Raji (cell line): ENCODE data around the gene ZNF154.

ENCODE experiments used
- POLR2A ChIP-seq: IDR thresholded peaks from 2 replicates; pipeline ENCODE4 v1.6.1; 2011; ENCODE audit warnings: low read depth, low read length, control low read depth; ENCODE audit not compliant: insufficient read depth

The ZNF154 gene

DNA sequence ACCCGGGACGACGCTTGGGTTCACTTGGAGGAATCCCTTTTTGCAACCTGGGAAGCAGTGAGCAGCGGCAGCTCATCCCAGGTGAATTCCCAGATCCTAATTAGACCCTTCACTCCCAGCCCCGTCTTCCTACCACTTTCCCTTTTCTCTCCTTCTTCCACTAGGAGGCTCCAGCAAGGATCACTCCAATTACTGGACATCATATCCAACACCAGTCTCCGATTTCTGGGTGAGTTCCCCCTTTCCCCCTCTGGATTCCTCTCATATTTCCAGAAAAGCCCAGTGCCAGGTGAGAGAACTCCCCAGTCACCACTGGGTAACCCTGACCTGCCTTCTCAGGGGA, 57.4 kb downstream of the ZNF154 start:
- no peak for TF ChIP-seq POLR2A

DNA sequence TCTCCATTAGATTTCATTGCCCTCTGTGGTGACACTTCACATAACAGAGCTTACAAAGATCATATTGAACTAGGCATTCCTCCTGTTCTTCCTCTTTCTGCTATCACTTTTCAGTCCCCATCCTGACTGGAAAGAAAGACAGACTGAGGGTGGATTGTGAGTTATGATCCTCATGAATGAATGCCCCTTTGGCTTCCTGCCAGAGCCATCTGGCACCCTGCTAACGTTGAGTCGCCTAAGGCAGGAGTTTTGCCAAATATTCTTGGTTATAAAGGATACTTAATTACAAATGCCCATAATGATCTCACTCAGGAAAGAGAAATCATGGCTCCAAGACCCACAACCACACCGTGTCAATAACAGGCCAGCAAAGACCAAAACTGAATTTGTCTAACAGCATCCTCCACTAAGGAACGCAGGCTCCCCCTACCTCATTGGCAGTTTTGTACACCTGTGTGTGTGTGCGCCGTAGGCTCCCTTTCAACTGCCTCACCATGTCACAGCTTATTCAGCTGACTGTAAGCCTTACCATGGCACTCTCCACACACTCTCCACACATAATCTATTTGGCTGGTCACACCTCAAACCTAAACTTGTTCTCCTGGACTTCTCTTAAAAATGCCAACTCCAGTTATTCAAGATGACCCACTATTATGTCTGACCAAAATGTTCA, 60.5 kb downstream of the ZNF154 start:
- TF ChIP-seq POLR2A, result no peak
